GM19025 (cell line): ENCODE data around the gene RIPOR1.
"Not testable (repeated sequence)": the region's sequence is repeated elsewhere in the genome, so short reads cannot be mapped to it uniquely, and the experiment has no call there.

Experiments
- ATAC-seq: cut with Tn5 transposase; IDR thresholded peaks from one replicate; pipeline ENCODE4 v1.9.1; 2021; ENCODE audit warnings: mild to moderate bottlenecking, low read depth, moderate library complexity; ENCODE audit not compliant: unreplicated experiment

Gene RIPOR1

DNA sequence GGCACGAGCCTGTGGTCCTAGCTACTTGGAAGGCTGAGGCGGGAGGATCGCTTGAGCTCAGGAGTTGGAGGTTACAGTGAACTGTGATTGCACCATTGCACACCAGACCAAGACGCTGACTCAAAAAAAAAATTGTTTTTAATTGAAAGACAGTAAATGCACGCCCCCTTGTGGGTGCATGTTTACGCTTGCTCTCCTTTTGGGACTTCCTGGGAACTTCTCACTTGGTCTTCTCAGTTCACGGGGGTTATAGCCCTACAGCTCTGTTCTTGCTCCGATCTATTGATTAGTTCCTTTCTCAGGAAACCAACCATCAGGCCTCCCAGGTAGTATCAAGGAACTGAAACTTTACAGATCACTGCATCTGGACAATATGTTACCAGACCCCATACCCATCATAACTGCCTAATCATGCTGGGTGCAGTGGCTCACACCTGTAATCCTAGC is 14.2 kb upstream of the RIPOR1 start:
- no peak for ATAC-seq

DNA sequence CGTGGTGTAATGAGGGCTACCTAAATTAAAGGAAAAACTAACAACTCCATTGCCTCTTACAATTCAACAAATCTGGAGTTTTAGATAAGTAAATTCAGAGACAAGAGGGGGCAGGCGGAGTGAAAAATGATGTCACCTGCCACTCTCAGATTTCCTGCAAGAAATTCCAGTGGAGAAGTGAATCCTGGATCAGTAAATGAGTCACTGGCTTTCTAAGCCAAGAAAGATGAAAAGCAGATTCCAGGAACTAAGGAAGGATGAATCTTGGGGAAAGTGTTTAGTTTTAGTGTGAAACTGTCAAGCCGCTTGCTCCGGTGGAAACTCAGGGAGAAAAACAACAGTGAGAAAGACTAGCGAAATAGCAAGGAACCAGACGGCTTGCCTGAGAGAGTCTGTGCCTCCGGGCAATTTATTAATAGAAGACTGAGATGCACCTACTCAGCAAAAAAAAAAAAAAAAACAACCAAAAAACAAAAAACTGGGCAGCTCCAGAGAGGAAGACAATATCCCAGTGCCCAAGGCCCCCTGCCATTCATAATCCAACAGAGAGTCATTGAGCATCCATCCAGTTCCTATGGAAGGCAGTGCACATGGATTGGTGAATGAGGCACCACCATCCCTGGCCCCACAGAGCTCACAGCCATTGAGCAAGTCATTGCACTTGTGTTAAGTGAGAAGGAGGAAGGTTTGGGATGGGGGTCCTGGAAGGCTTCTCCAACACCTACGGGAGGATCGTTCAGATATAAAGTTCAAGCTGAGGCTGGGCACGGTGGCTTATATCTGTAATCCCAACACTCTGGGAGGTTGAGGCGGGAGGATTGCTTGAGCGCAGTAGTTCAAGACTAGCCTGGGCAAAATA is 12.1 kb upstream of the RIPOR1 start:
- ATAC-seq, result no peak

- ATAC-seq, result no peak
These were observed 11.5 kb upstream of the RIPOR1 start for GRCh38 chr16:67517155-67517445.

GRCh38 chr16:67517661-67518423 is 10.8 kb upstream of the RIPOR1 start:
- ATAC-seq, result peak; percentile 24

DNA sequence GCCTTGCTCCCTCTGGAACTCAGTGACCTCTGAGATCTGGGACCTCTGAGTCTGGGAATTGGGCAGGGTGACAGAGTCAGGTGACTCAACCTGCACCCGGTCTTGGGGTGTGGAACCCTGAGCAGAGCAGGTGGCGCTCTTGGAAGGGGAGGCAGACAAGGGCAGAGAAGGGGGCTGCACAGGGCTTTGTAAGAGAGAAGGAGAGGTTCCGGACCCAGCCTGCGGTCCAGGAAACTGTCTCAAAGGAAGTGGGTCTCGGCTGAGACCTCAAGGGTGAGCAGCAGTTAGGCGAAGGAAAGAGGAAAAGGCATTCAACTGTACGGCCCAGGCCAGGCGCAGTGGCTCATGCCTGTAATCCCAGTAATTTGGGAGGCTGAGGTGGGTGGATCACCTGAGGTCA is 10.0 kb upstream of the RIPOR1 start:
- ATAC-seq, result no peak

- no peak for ATAC-seq
These were observed 9.4 kb upstream of the RIPOR1 start for GRCh38 chr16:67519242-67519641.

GRCh38 chr16:67521095-67521804 is 7.4 kb upstream of the RIPOR1 start:
- peak; percentile 68 for ATAC-seq

GRCh38 chr16:67525176-67525860 is 3.3 kb upstream of the RIPOR1 start:
- no peak for ATAC-seq

DNA sequence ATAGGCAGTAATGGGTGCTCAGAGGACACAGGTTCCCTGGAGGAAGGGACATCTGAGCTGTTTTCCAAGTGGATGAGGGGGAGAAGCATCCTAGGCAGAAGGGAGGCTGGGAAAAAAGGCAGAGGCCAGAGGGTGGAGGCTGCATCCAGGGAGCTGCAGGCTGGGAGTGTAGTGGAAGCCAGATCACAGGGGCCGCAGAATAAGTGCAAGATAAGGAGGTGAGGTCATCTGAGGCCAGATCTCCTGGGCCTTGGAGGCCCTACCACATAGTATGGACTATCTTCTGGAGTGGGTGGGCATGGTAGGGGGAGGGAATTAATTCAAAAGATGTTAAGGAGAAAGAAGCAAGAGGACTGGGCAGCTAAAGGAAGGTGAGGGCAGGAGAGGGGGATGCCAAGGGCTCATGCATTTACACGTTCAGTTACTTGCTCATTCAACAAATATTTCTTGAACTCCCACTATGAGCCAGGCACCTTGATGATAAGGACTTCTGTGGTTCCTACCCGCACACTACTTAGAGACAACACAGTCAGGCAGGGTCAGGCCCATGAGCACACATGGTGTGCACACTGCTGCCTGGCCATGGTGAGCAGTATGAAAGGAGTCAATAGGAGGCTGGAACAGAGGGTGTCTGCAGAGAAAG is 2.4 kb upstream of the RIPOR1 start:
- ATAC-seq, result no peak

- ATAC-seq, result peak; percentile 26
These were observed 397 bp downstream of the RIPOR1 start for GRCh38 chr16:67528870-67529581.

- no peak for ATAC-seq
These were observed 968 bp downstream of the RIPOR1 start for GRCh38 chr16:67529582-67530012.

- no peak for ATAC-seq
These were observed 1.6 kb downstream of the RIPOR1 start for GRCh38 chr16:67530013-67530939.

DNA sequence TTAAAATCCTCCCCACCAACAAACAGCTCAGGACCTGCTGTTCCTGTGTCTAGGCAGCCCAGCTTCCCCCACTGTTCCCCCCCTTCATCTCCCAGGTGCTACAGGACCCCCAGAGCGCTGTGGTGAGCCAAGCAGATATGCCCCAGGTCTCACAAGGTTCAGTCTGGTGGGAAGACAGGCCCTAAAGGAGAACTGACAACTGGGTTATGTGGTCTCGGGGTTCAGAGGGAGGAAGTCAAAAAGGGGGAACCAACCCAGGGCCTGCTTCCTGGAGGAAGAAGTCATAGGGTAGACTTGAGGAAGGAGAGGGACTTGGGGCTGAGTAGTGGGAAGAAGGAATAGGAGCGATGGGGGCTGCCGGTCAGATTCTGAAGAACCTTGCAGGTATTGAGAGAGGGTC is 2.6 kb downstream of the RIPOR1 start:
- no peak for ATAC-seq

- ATAC-seq, result no peak
These were observed 4.5 kb downstream of the RIPOR1 start for GRCh38 chr16:67533024-67533560.

- ATAC-seq, result not testable (repeated sequence)
These were observed 5.4 kb downstream of the RIPOR1 start for GRCh38 chr16:67533987-67534386.

- no peak for ATAC-seq
These were observed 5.8 kb downstream of the RIPOR1 start for GRCh38 chr16:67534431-67534830.

DNA sequence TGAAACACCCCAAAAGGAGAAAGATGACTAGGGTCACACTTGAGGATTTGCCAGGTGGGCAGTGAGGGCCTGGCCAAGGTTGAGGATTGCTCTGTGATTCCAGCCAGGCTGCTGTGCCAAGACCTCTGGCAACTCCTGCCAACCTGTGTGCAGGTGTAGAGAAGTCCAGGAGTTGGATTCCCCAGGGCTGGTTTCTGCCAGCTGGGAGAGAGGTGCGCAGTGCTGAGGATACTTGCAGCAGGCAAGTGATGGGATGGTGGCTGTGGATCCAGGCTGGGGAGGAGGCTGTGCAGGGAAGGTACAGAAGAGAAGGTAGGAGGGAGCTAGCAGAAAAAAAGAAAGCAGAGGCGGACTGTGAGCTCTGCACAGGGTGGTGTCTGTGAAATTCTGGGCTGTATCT is 6.6 kb downstream of the RIPOR1 start:
- no peak for ATAC-seq

GRCh38 chr16:67537270-67537635 is 8.6 kb downstream of the RIPOR1 start:
- ATAC-seq, result peak; percentile 30
